NCI-H146 treated with DMSO at 0.1 percent for 48 hours (cell line): Measurements from ENCODE around the gene NEU4.
"Not testable (repeated sequence)": the region's sequence is repeated elsewhere in the genome, so short reads cannot be mapped to it uniquely, and the experiment has no call there.

Source experiments
- DNase-seq: peaks from one replicate; lab custom pipeline; 2025; ENCODE audit not compliant: unreplicated experiment; lab: John Stamatoyannopoulos, UW

Gene NEU4

DNA sequence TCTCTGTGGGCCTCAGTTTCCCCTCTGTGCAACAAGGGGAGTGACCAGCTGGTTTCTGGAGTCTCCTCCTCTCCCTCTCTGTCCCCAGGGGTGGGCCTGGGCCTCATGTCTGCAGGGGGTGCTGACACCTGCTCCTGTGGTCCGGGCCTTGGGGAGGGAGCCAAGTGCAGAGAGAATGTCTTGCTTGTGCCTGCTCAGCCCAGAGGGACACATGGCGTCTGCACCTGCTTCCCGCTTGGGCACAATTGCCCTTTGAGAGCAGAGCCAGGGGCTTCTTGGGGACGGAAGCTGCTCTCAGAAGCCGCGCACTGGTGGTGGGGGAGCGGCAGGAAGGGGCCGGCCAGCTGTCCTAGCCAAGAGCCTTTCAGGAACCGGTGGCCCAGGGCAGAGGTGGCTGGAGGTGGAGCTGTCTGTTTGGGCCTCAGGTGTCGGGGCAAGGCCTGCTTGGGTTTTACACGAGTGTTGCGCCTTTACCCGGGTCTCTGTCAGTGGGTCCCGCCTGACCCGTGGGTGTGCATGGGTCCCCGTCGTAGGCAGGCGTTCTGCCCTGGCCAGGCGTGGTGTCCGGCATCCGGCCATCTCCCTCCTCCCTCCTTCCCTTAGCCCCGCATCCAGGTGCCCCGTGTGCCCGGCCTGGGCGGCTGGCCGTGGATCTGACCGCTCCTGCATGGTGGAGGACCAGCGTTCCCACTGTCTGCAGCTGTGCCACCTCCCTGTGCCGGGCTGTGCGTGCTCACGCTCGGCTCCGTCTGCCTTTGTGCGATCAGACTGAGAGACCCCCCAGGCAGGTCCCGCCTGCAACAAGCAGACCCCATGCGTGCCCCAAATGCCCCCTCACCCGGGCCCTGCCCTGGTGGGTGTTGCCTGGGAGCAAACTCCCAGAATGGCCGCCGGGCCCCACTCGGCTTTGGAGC, 4.0 kb downstream of the NEU4 start:
- no peak for DNase-seq

DNA sequence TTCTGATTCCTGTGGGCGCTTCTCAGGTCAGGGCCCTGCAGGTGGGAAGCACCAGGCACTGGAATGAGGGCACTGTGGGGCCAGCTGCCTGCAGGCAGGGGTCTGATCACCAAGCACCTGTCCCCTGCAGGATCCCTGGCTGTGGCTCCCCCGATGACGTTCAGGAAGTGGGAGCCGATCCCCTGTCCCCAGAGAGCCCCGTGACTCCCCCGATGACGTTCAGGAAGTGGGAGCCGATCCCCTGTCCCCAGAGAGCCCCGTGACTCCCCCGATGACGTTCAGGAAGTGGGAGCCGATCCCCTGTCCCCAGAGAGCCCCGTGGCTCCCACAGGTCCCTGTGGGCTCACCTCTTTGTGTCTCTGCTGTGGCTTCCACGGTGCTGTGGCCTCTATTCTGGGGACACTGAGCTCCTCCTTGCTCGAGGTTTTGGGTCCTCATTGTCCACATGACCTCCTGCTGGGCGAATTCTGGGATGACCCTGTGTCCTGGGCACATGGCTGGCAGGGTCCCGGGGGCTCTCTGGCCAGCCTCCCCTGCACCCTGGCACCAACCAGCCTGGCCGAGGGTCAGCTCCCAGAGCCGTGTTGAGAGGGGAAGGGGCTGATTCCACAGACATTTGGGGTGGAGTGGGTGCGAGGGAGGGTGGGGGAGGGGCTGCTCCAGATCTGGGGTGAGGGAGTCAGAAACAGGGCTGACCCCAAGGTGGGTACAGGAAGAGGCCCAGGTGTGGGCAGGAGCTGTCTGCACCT, 4.8 kb downstream of the NEU4 start:
- no peak for DNase-seq

- DNase-seq, result no peak
These were observed 5.3 kb downstream of the NEU4 start for GRCh38 chr2:241814393-241814642.

DNA sequence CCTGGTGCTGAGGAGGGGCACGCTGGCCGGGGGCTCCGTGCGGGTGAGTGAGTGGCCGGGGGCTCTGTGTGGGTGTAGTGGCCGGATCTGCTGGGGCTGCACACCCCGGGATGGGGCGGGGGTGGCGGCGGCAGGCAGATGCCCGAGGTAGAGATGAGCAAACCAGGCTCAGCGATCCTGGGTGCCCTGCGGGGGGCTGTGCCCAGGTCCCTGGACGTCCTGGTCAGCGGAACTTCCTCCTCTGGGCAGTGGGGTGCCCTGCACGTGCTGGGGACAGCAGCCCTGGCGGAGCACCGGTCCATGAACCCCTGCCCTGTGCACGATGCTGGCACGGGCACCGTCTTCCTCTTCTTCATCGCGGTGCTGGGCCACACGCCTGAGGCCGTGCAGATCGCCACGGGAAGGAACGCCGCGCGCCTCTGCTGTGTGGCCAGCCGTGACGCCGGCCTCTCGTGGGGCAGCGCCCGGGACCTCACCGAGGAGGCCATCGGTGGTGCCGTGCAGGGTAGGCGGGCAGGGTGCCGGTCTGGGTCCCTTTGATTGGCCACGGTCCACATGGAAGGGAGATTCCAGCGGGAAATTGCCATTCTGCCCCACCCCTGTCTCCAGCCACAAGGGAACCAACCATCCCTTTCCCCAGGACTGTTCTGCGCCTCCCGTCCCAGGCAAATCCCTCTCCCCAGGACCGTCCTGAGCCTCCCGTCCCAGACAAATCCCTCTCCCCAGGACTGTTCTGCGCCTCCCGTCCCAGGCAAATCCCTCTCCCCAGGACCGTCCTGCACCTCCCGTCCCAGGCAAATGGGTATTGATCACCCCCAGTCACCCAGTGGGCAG, 5.9 kb downstream of the NEU4 start:
- DNase-seq, result no peak

DNA sequence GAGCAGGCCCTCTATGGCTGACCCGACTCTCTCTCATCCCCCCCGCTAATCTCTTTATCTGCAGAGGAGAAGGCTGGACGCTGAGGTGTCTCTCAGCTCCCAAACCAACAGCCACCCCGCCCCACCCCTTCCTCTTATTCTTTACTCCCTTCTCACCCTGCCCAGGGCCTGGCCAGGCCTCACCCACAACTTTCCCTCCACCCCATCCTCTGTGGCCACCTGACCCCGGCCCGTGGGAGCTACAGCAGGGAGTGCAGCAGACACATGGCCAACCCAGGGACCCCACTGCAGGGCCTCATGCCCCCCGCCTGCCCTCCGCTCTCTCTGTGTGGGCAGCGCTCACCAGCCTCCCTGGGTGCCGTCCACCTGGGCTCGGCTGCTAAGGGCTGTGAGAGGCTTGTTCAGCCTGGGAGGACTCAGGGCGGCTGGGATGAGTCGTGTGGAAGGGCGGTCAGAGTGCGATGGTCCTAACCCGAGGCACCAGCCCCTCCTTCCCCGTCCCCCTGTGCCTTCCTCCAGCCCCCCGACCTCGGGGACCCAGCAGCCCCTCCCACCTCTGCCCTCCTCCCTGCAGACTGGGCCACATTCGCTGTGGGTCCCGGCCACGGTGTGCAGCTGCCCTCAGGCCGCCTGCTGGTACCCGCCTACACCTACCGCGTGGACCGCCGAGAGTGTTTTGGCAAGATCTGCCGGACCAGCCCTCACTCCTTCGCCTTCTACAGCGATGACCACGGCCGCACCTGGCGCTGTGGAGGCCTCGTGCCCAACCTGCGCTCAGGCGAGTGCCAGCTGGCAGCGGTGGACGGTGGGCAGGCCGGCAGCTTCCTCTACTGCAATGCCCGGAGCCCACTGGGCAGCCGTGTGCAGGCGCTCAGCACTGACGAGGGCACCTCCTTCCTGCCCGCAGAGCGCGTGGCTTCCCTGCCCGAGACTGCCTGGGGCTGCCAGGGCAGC, 6.8 kb downstream of the NEU4 start:
- no peak for DNase-seq

- no peak for DNase-seq
These were observed 7.6 kb downstream of the NEU4 start for GRCh38 chr2:241816431-241817121.

GRCh38 chr2:241817126-241817820, 8.3 kb downstream of the NEU4 start:
- DNase-seq, result no peak

- DNase-seq, result not testable (repeated sequence)
These were observed 8.8 kb downstream of the NEU4 start for GRCh38 chr2:241817821-241818215.

DNA sequence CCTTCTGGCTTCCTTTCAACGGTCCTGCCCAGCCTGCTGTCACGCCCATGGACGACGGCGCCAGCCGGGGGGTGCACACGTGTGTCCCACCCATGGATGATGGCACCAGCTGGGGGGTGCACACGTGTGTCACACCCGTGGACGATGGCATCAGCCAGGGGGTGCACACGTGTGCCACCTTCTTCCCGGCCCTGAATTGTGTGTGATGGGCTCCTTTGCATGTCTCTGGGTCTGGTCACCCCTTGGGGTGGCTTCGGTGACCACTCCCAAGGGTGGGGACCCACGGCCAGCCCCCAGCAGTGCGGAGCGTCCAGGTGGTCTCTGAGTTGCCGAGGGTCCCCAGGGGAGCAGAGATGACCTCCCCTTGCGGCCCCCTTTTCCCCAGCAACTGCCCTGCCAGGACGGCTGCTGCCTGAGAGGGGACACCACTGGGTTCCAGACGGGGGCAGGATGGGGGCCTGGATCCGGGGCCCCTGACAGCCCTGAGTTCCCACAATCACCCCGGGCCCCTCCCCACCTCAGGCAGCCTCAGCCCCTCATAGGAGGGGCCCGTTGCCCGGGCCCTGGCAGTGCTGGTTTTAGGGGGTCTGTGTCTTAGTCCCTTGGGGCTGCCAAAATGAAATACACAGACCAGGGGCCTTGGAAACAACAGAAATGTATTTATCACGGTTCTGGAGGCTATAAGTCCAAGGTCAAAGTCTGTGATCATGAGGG, 9.4 kb downstream of the NEU4 start:
- DNase-seq, result no peak

- DNase-seq, result no peak
These were observed 9.9 kb downstream of the NEU4 start for GRCh38 chr2:241818943-241819270.

DNA sequence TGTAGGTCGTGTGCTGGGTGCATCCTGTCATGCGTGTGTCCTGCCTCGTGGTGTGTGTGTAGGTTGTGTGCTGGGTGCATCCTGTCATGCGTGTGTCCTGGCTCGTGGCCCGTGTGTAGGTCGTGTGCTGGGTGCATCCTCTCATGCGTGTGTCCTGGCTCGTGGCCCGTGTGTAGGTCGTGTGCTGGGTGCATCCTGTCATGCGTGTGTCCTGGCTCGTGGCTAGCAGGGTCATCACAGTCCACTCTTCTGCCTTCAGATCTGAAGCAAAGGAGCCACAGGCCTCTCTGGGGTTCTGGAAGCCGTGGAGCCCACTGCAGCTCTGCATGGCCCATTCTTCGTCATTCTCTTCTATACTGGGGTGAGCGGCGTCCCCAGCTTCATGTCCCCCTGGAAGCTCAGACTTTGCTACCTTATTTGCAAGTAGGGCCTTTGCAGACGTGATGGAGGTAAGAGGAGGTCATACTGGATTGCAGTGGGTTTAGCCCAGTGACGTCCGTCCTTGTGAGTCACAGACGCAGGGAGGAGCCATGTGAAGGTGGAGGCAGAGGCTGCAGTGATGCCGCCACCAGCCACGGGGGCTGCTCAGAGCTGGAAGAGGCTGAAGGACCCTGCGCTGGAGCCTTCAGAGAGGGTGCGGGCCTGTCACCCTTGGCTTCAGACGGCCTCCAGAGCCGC, 11.1 kb downstream of the NEU4 start:
- not testable (repeated sequence) for DNase-seq

DNA sequence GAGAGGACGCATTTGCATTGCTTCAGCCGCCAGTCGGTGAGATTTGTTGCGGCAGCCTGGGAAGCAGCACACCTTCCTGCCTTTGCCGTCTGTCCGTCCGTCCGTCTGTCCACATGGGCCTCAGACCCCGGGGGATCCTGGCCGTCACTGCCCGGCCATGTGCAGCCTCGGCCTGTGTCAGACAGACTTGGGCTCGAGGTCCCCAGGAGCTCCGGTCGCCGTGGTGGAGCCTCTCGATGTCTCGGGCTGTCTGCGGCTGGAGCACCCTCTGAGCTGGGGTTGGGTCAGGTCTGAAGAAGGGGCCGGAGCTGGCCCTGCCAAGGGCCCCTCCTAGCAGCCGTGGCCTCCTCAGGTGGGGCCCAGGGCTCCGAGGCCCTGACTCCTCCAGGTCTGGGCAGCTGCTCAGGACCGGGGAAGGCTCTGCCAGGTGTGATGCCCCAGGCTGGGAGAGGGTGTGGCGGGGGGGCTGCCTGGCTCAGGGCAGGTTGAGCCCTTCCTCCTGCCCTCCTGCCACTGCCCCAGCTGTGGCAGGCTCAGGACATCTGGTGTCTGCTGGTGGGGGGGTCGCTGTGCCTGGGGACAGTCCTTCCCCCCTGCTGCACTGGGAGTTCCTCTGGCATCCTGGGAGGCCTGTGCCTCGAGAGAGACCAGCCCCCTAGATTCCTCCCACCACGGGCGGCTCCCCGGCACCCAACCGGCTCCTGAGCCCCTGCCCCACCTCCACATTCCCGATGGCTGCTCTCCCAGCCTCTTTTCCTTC, 11.8 kb downstream of the NEU4 start:
- DNase-seq, result no peak

GRCh38 chr2:241821460-241822263, 12.7 kb downstream of the NEU4 start:
- DNase-seq, result no peak

- DNase-seq, result no peak
These were observed 13.3 kb downstream of the NEU4 start for GRCh38 chr2:241822264-241822623.

- DNase-seq, result not testable (repeated sequence)
These were observed 14.8 kb downstream of the NEU4 start for GRCh38 chr2:241823531-241824437.

GRCh38 chr2:241827394-241827793, 18.4 kb downstream of the NEU4 start:
- no peak for DNase-seq
